GM20000 (cell line): Measurements from ENCODE around the gene BOD1L1.

ENCODE experiments used
- DNase-seq: peaks from one replicate; pipeline ENCODE4 v3.0.0; 2012; ENCODE audit warnings: low spot score
- CTCF ChIP-seq: IDR thresholded peaks from 2 replicates; pipeline ENCODE4 v1.5.1; 2012; ENCODE audit warnings: mild to moderate bottlenecking, control low read depth; ENCODE audit errors: extremely low read depth, missing control alignments

The BOD1L1 gene

DNA sequence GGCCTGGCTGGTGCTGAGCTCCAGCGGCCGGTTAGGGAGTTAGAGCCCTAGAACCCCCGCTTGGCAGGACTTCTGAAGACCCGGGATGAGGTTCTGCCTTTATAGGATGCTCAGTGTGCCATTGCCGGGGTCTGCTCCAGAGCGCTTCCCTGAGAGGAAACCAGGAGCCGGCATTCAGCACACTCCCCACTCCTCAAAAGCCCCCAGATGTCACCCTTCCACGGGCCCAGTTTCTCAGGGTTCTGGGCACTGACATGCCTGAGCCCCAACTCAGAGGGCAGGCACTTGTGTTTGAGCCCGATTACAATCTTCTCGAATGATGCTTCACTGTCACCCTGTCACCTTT lies 89.7 kb downstream of the BOD1L1 start:
- DNase-seq: no peak

GRCh38 chr4:13537011-13537831 lies 90.3 kb downstream of the BOD1L1 start:
- DNase-seq: peak; percentile 30
- TF ChIP-seq CTCF: no peak

More for the DNA sequence above, 89.7 kb downstream of the BOD1L1 start:
- no peak for TF ChIP-seq CTCF

DNA sequence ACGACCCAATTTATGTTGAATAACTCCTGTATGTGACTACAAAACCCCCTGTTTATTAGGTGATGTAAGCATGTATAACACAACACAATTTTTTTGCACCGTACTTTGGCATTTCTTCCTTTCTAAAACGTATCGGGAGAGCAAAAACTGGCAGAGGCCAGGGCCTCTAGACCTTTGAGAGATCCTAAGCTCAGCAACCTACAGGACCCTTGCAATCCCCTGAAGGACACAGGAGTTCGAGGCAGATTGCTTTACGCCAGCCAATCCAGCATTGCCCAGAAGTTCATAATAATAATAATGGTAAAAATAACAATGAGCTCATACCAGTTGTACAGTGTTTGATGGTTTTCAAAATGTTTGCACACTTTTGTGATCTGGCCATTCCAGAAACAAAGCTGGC lies 90.9 kb downstream of the BOD1L1 start:
- DNase-seq: no peak
- no peak for TF ChIP-seq CTCF

GRCh38 chr4:13535708-13536361 lies 91.7 kb downstream of the BOD1L1 start:
- TF ChIP-seq CTCF: no peak
- peak; percentile 18 for DNase-seq

GRCh38 chr4:13535118-13535517 lies 92.4 kb downstream of the BOD1L1 start:
- no peak for DNase-seq
- TF ChIP-seq CTCF: no peak

- peak; percentile 20 for DNase-seq
- TF ChIP-seq CTCF: no peak
Measured at GRCh38 chr4:13534344-13535063, 93.0 kb downstream of the BOD1L1 start.
